ENCODE results near the gene EHF. TPM values are rescaled to one million over a fixed set of nuclear protein-coding genes. Genes with fewer than 3 reads are reported as not detected.

EHF gene
- total RNA-seq, 1 donor from 2014 or later = 22.7 TPM

DNA sequence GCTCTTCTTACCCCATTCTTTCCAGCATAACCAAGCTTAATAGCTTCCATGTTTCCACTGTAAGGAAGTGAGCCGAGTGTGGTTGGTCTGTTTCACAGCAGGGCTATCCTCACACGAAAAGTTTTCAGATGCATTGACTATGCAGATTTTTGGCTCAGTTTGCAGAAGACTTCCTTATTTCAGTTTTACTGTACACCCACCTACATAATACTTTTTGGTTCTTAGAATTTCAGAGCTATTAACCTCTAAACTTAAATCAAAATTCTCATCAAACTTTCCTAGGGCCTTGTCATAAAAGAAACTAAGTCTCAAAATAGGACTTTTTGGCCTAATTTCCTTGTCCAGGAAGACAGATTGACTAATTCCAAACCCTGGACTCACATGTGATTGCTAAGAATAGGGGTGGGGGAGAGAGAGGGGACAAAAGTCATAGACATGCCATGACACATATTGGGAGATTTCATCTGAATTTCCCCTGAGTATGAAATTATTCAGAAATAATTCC lies 7.3 kb upstream of the EHF start:
- H3K4me3 ChIP-seq (ENCODE audit: low read depth, low read length) = no peak overlapping the region
- DNase-seq (ENCODE audit: low read depth) = no peak
- TF ChIP-seq, protein P1, sequence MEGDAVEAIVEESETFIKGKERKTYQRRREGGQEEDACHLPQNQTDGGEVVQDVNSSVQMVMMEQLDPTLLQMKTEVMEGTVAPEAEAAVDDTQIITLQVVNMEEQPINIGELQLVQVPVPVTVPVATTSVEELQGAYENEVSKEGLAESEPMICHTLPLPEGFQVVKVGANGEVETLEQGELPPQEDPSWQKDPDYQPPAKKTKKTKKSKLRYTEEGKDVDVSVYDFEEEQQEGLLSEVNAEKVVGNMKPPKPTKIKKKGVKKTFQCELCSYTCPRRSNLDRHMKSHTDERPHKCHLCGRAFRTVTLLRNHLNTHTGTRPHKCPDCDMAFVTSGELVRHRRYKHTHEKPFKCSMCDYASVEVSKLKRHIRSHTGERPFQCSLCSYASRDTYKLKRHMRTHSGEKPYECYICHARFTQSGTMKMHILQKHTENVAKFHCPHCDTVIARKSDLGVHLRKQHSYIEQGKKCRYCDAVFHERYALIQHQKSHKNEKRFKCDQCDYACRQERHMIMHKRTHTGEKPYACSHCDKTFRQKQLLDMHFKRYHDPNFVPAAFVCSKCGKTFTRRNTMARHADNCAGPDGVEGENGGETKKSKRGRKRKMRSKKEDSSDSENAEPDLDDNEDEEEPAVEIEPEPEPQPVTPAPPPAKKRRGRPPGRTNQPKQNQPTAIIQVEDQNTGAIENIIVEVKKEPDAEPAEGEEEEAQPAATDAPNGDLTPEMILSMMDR (conservative IDR thresholded peaks at IDR 0.05; ENCODE audit: low read depth, low read length) = no peak

DNA sequence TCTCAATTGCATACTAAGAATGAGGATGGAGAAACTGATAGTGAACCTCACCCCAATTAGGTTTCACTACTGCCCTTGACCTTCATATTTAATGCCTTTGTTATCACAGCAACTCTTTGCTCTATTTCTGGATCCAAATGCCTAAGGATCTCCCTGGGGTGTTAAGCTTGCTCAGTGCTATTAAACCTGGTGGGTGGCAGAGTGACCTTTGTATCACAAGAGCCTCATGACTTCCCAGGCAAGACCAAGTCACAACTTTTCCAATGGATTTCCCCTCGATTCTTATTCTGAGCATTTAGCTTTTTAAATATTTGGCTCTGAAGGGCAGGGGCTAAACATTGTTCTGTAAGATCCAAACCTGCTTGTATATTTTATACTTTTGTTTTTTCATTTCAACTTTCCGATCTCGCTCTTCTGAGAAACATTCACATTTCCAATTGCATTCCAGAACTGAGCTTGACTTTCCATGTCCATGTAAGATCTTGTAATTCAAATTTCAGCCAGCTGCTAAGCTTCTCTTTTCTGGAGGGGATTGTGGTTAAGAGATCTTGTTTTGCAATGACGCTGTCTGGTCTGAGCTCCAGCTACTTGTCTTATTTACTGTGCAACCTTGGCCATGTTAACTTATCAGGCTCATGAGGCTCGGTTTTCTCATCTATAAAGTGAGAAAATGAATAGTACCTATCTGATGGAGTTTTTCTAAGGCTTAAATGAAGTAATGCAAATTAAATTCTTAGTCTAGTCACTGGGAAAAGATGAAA lies 6.4 kb upstream of the EHF start:
- TF ChIP-seq, protein P1 (conservative IDR thresholded peaks at IDR 0.05; ENCODE audit: low read depth, low read length) = no peak
- no peak for DNase-seq (ENCODE audit: low read depth)
- no peak overlapping the region for H3K4me3 ChIP-seq (ENCODE audit: low read depth, low read length)

DNA sequence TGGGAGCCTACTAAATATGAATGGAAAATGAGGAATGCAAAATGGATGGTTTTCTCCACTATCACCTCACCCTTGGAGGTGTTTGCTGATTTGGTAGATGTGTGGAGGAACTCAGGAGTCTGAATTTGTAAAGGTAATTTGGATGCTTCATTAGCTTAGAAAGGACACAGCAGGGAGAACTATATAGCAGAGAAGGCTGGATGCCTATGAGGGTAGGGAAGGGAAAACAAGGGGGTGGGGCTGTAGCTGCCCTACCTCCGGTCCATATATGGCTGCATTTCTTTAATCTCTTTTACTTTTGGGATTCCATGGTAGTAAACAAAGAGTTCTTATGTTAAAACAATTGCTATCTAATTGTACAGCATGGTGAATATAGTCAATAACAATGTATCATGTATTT lies 4.8 kb upstream of the EHF start:
- TF ChIP-seq, protein P1 (conservative IDR thresholded peaks at IDR 0.05; ENCODE audit: low read depth, low read length) = no peak
- no peak for DNase-seq (ENCODE audit: low read depth)
- H3K4me3 ChIP-seq (ENCODE audit: low read depth, low read length) = no peak overlapping the region

DNA sequence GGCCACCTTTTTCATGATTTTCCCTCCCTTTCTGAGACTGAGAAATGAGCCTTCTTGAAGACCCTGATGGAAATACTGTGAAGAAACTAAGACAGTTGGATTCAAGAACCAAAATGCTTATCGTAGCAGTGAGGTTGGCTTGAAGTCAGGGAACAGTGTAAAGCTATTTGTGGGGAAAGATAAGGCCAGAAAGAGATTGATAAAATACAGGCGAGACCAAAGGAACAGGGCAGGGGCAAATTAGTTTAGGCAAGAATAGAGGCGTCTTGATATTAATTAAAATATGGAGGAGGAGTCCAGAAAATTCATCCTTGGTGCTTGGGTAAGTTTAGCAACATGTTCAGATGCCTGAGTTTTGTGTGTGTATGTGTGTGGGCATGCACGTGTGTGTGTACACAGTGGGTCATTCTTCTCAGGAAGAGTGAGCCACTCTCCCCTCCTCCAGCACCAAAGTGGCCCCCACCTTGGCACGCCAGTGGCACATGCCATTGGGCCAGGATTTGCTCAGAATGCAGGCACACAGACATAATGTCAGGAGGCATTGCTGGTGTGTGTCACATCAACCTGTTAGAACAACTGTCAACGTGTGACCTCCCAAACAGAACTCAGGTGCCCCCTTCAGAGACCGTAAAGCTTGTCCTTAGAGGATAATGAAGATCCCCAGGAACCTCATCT lies 3.9 kb upstream of the EHF start:
- no peak overlapping the region for H3K4me3 ChIP-seq (ENCODE audit: low read depth, low read length)
- TF ChIP-seq, protein P1 (conservative IDR thresholded peaks at IDR 0.05; ENCODE audit: low read depth, low read length) = no peak
- no peak for DNase-seq (ENCODE audit: low read depth)

DNA sequence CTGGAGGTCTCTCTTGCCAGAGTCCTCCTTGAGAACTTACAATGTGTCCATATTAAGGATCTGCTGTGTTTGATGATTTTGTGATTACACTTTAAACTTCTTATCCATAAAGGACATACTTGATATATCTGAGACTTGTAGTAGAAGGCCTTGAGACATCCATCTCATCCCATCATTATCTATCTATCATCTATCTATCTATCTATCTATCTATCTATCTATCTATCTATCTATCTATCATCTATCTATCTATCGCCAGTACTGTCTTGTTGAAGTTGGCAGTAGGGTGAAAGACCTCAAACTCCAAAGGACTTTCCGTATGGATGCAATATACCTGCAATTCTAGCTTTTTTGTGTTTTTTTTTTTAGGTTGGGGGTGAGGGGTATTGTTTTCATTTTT lies 2.5 kb upstream of the EHF start:
- DNase-seq (ENCODE audit: low read depth) = no peak
- H3K4me3 ChIP-seq (ENCODE audit: low read depth, low read length) = no peak overlapping the region
- TF ChIP-seq, protein P1 (conservative IDR thresholded peaks at IDR 0.05; ENCODE audit: low read depth, low read length) = no peak

DNA sequence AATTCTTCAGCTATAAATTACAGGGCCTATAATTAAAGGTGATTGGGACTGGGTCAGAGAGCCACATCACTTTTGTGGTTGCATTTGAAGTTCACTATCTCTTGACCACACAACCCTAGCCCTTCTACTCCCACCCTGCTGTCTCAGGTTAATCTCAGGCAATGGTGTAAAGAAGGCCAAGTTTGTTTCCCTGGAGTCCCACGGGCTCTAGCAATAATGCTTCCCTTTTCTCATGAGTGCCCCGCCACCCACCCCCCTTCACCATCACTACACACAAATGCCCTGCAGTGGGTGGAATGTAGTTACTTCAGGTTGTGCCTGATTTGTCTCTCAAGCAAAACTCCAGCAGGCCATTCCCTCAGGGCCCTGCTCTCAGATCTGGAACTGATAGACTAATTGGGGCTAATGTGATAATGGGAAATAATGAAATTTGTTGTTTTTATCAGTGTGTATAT lies 1.8 kb upstream of the EHF start:
- no peak overlapping the region for H3K4me3 ChIP-seq (ENCODE audit: low read depth, low read length)
- no peak for DNase-seq (ENCODE audit: low read depth)
- TF ChIP-seq, protein P1 (conservative IDR thresholded peaks at IDR 0.05; ENCODE audit: low read depth, low read length) = no peak
